MM.1S (cell line): ENCODE data around the gene ABCC9.

Source experiments
- DNase-seq: peaks from one replicate; pipeline ENCODE4 v3.0.0-alpha.2; 2015
- H2AFZ ChIP-seq: fragments of 300-600 bp; sonication (generic); 2 replicates; pipeline ENCODE4 v1.6.0; 2016; ENCODE audit warnings: antibody characterized with exemption, low read length
- H3F3A ChIP-seq: fragments of 300-600 bp; sonication (generic); 2 replicates; pipeline ENCODE4 v1.6.1; 2016; ENCODE audit warnings: mild to moderate bottlenecking, antibody characterized with exemption, low read length, moderate library complexity, mixed read lengths; ENCODE audit not compliant: insufficient read depth
- H3K27ac ChIP-seq: fragments of 300-600 bp; sonication (generic); 2 replicates; pipeline ENCODE4 v1.5.1; 2016; ENCODE audit warnings: mild to moderate bottlenecking, low read length
- H3K27me3 ChIP-seq: fragments of 300-600 bp; sonication (generic); replicated peaks from 2 replicates; pipeline ENCODE4 v1.6.0; 2016; ENCODE audit warnings: low read length; ENCODE audit not compliant: insufficient read depth
- H3K36me3 ChIP-seq: fragments of 300-600 bp; sonication (generic); replicated peaks from 2 replicates; pipeline ENCODE4 v1.6.1; 2016; ENCODE audit warnings: mild to moderate bottlenecking, low read length, mixed read lengths; ENCODE audit not compliant: insufficient read depth
- H3K4me1 ChIP-seq: fragments of 300-600 bp; sonication (generic); 2 replicates; pipeline ENCODE4 v1.6.1; 2016; ENCODE audit warnings: low read length, mixed read lengths
- H3K4me2 ChIP-seq: fragments of 300-600 bp; sonication (generic); 2 replicates; pipeline ENCODE4 v1.6.0; 2016; ENCODE audit warnings: low read depth, low read length
- H3K4me3 ChIP-seq: fragments of 300-600 bp; sonication (generic); 2 replicates; pipeline ENCODE4 v1.5.1; 2016; ENCODE audit warnings: low read length, mixed read lengths
- H3K79me2 ChIP-seq: fragments of 300-600 bp; sonication (generic); 2 replicates; pipeline ENCODE4 v1.6.1; 2016; ENCODE audit warnings: mixed run types, low read length, mixed read lengths
- H3K9ac ChIP-seq: fragments of 300-600 bp; sonication (generic); 2 replicates; pipeline ENCODE4 v1.6.1; 2016; ENCODE audit warnings: low read length, mixed read lengths
- H3K9me2 ChIP-seq: fragments of 300-600 bp; sonication (generic); replicated peaks from 2 replicates; pipeline ENCODE4 v1.6.1; 2016; ENCODE audit warnings: mild to moderate bottlenecking, low read length, mixed read lengths; ENCODE audit not compliant: insufficient read depth
- H3K9me3 ChIP-seq: fragments of 300-600 bp; sonication (generic); replicated peaks from 2 replicates; pipeline ENCODE4 v1.6.1; 2016; ENCODE audit warnings: mild to moderate bottlenecking, low read length, mixed read lengths; ENCODE audit not compliant: insufficient read depth
- H4K20me1 ChIP-seq: fragments of 300-600 bp; sonication (generic); 2 replicates; pipeline ENCODE4 v1.6.1; 2016; ENCODE audit warnings: mild to moderate bottlenecking, low read length, moderate library complexity, mixed read lengths; ENCODE audit not compliant: insufficient read depth
- CTCF ChIP-seq: fragments of 300-600 bp; sonication (generic); IDR thresholded peaks from 2 replicates; pipeline ENCODE4 v1.5.1; 2016; ENCODE audit warnings: antibody characterized with exemption, low read length, mixed read lengths
- EZH2 ChIP-seq: fragments of 300-600 bp; sonication (generic); optimal IDR thresholded peaks from 2 replicates; pipeline ENCODE3; 2017; ENCODE audit warnings: low read depth, mild to moderate bottlenecking, antibody characterized with exemption, low read length, mixed read lengths
- EZH2phosphoT487 ChIP-seq: fragments of 300-600 bp; sonication (generic); IDR thresholded peaks from 2 replicates; pipeline ENCODE4 v1.6.1; 2018; ENCODE audit warnings: antibody characterized with exemption, low read length

The ABCC9 gene

GRCh38 chr12:21860534-21860933 lies 80.7 kb downstream of the ABCC9 start:
- Histone ChIP-seq H3K27ac (no peak overlapping the region), H3K9me3 (no peaks in the 10 kb centered on the region), H3K79me2 (no peaks in the 10 kb centered on the region), H3K4me2 (no peak overlapping the region), H3K9ac (no peak overlapping the region), H3K4me3 (no peak overlapping the region), H4K20me1 (no peaks in the 10 kb centered on the region), H3K36me3 (no peaks in the 10 kb centered on the region), H3F3A (no peaks in the 10 kb centered on the region), H2AFZ (no peak overlapping the region), H3K27me3 (no peaks in the 10 kb centered on the region), H3K9me2 (no peaks in the 10 kb centered on the region), H3K4me1 (no peaks in the 10 kb centered on the region)
- no peak for DNase-seq
- no peak for TF ChIP-seq EZH2phosphoT487
- TF ChIP-seq EZH2 = no peak
- TF ChIP-seq CTCF = no peak

GRCh38 chr12:21860128-21860527 lies 81.1 kb downstream of the ABCC9 start:
- DNase-seq = no peak
- no peaks in the 10 kb centered on the region for H3K9me3 ChIP-seq
- H3K36me3 ChIP-seq = no peaks in the 10 kb centered on the region
- no peaks in the 10 kb centered on the region for H3K4me1 ChIP-seq
- H4K20me1 ChIP-seq = no peaks in the 10 kb centered on the region
- H3K9me2 ChIP-seq = no peaks in the 10 kb centered on the region
- no peak overlapping the region for H2AFZ ChIP-seq
- no peaks in the 10 kb centered on the region for H3K79me2 ChIP-seq
- TF ChIP-seq EZH2 = no peak
- no peak for TF ChIP-seq CTCF
- TF ChIP-seq EZH2phosphoT487 = no peak
- H3K27me3 ChIP-seq = no peaks in the 10 kb centered on the region
- no peak overlapping the region for H3K4me2 ChIP-seq
- no peak overlapping the region for H3K27ac ChIP-seq
- H3K4me3 ChIP-seq = no peak overlapping the region
- H3F3A ChIP-seq = no peaks in the 10 kb centered on the region
- no peak overlapping the region for H3K9ac ChIP-seq

- Histone ChIP-seq H3K27me3 (no peaks in the 10 kb centered on the region), H3K36me3 (no peaks in the 10 kb centered on the region), H2AFZ (no peak overlapping the region), H3K79me2 (no peaks in the 10 kb centered on the region), H3K4me1 (no peaks in the 10 kb centered on the region), H3K9ac (no peak overlapping the region), H3K9me2 (no peaks in the 10 kb centered on the region), H3K27ac (no peak overlapping the region), H3F3A (no peaks in the 10 kb centered on the region), H4K20me1 (no peaks in the 10 kb centered on the region), H3K9me3 (no peaks in the 10 kb centered on the region), H3K4me2 (no peak overlapping the region), H3K4me3 (no peak overlapping the region)
- TF ChIP-seq EZH2 = no peak
- TF ChIP-seq CTCF = no peak
- TF ChIP-seq EZH2phosphoT487 = no peak
- no peak for DNase-seq
Measured at GRCh38 chr12:21852251-21852650, 89.0 kb downstream of the ABCC9 start.
